GM10266 (cell line): Measurements from ENCODE around the gene DCC.

Experiments used
- DNase-seq: peaks from one replicate; pipeline ENCODE4 v3.0.0; 2012; ENCODE audit errors: extremely low spot score
- TF ChIP-seq, protein P1 (sequence below): IDR thresholded peaks from 2 replicates; pipeline ENCODE4 v1.5.1; 2012; ENCODE audit warnings: mild to moderate bottlenecking, low read depth; ENCODE audit not compliant: control insufficient read depth, insufficient read depth; ENCODE audit errors: missing control alignments

Gene DCC

DNA sequence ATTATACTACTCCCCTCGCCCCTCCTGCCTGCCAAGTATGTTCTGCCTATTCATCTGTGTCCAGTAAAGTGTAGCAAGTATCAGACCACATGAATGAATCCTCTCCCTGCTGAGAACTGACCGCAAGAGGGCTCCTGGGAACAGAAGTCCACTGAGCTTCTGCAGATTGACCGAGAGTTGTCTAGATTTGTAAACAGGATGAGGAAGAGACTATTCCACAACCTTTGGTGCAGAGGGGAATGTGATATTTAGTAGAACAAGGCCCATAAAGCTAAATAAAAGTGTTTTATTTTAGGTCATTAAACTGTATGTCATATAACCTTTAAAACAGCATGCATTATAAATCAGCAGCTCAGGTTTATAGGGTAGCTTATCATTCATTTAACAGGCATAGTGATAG lies 377.0 kb downstream of the DCC start:
- no peak for DNase-seq
- TF ChIP-seq, protein P1, sequence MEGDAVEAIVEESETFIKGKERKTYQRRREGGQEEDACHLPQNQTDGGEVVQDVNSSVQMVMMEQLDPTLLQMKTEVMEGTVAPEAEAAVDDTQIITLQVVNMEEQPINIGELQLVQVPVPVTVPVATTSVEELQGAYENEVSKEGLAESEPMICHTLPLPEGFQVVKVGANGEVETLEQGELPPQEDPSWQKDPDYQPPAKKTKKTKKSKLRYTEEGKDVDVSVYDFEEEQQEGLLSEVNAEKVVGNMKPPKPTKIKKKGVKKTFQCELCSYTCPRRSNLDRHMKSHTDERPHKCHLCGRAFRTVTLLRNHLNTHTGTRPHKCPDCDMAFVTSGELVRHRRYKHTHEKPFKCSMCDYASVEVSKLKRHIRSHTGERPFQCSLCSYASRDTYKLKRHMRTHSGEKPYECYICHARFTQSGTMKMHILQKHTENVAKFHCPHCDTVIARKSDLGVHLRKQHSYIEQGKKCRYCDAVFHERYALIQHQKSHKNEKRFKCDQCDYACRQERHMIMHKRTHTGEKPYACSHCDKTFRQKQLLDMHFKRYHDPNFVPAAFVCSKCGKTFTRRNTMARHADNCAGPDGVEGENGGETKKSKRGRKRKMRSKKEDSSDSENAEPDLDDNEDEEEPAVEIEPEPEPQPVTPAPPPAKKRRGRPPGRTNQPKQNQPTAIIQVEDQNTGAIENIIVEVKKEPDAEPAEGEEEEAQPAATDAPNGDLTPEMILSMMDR: peak; percentile 10

DNA sequence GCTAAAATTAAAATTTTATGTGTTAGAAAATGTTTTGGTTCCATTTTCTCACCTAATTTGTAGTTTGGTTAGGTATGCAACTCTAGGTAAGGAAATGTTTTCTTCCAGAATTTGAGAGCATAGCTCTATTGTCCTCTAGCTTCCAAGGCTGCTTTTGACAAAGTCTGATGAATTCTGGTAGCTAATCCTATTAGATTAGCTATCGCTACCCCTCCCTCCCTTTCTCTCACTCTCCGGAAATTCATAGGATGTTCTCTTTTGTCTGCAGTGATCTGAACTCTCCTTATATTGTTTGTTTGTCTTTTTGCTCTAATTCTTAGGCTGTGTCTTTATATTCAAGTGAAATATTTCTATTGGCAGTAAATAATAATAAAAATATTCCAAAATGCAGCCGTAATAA lies 382.9 kb downstream of the DCC start:
- TF ChIP-seq, protein P1: no peak
- no peak for DNase-seq

DNA sequence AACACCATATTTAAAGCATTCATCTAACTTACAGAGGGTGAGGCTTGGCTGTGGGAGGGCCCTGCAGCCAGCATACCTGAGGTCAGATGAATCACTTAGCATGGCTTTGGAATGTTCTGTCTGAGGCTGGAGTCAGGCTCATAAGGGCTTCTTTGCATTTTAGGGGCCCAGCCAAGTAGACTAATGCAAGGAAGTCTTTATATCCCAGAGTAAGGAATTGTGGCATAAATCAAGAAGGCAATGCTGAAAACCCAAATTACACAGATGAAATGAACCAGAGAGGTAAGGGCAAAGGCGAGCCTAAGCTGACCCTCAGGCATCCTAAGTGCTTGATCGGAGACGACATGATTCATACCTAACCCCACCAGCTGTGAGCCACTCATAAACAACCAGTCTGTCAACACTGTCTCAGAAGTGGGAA lies 383.6 kb downstream of the DCC start:
- TF ChIP-seq, protein P1: no peak
- DNase-seq: no peak

DNA sequence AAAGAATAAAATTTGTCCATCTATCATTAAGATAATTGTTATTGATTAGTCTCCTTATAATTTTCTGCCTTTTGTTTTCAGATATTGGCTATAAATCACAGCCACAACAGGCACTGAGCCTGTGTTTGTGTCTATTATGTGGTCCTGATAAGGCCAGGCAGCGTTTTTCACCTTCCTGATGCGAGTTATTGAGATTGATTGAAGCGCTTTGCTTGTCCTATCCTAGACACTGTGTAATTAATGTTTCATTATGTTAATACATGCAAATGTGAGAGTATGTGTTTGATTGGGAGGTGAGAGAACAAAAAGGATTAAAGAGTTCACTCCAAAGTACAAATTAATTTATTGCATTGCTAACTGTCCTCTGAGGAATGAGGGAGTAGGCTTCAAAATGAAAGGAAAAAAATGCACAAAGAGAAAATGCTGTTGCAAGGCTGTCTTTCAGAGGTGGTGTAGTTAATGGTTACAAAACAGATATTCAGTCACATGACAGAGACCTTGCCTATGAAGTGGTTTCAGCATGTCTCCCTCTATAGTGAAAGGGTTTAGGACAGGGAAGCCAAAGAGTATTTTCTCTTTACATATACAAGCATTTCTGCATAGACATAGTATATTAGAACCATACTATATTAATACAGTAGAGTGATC lies 391.1 kb downstream of the DCC start:
- DNase-seq: no peak
- TF ChIP-seq, protein P1: no peak

DNA sequence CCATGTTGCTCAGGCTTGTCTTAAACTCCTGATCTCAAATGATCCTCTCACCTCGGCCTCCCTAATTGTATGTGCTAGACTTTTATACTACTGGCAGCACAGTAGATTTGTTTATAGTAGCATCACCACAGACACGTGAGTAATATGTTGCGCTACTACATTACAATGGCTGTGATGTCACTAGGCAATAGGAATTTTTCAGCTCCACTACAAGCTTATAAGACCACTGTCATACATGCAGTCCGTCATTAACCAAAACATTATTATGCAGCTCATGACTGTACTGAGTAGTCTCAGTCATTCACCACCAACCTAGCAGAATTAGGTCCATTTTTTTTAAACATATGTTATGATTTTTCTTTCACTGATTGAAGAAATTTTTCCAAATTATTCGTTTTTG lies 398.9 kb downstream of the DCC start:
- DNase-seq: no peak
- TF ChIP-seq, protein P1: no peak

DNA sequence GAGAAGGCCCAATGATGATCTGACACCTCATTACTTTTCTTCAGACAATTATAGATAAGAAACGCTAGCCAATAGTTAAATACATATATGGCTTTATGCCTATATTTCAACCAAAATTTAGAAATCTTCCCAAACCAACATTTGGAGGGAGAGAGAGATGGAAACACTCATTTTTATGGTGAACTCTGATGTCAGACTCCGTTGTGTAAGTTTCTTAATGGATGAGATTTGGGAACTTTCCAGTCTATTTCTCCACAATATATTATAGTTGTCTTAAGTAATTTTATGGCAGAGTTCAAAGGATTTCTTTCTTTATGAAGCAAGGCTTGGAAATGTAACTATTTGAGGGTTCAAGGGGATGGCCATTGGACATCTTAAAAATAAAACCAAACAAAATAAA lies 407.0 kb downstream of the DCC start:
- TF ChIP-seq, protein P1: no peak
- DNase-seq: no peak

DNA sequence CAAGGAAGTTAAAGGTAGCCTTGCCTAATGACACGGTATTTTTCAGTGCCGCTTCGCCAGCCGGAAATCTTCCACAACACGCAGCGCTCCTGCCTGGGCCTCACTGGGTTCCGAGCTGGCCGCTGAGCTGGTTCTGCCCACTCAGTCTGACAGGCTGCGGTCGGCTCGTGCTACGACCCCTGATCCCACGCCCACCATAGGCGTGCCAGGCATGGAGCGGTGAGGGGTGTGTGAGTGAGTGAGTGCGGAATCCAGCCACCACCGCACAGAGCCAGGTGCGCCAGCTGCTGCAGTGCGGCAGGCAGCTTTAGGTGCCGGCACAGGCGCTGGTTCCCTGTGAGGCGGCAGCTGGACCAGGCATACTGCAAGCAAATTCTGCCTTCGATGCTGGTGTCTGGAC lies 407.9 kb downstream of the DCC start:
- TF ChIP-seq, protein P1: no peak
- no peak for DNase-seq
